Natural killer cell treated with Interleukin-12 subunit alpha and Interleukin-12 subunit beta and Interleukin-15 and Interleukin-18, amount 100 ng/mL, for 72 hours (primary cell): ENCODE results near the gene RNU1-4. TPM values are rescaled to one million over a fixed set of nuclear protein-coding genes. Genes with fewer than 3 reads are reported as not detected.
"Not testable (repeated sequence)": the region's sequence is repeated elsewhere in the genome, so short reads cannot be mapped to it uniquely, and the experiment has no call there.

Source experiments
- ATAC-seq, 2 donors: fragments of 150-1000 bp; cut with Tn5 transposase in 1 of 2; sonication (Bioruptor Pico), chemical (Tn5 transposase) in 1 of 2; 2 replicates each; pipeline ENCODE4 v1.10.0; 2021
- DNase-seq: peaks from one replicate; pipeline ENCODE4 v3.0.0; 2022; ENCODE audit warnings: low spot score
- H3K27ac Mint-ChIP-seq, 2 donors: 1 replicate in 1 of 2; 2 replicates in 1 of 2; pipeline ENCODE4 v1.8.0; 2022; ENCODE audit warnings: mixed read lengths in 2 of 2, mild to moderate bottlenecking in 1 of 2, moderate library complexity in 1 of 2
- H3K27me3 Mint-ChIP-seq, 2 donors: 1 replicate in 1 of 2; 2 replicates in 1 of 2; pipeline ENCODE4 v1.8.0; 2022; ENCODE audit warnings: mixed read lengths in 2 of 2
- H3K36me3 Mint-ChIP-seq: one replicate; pipeline ENCODE4 v1.8.0; 2022; ENCODE audit warnings: mixed read lengths
- H3K4me1 Mint-ChIP-seq, 2 donors: 1 replicate in 1 of 2; 2 replicates in 1 of 2; pipeline ENCODE4 v1.8.0; 2022; ENCODE audit warnings: low read depth in 2 of 2, mixed read lengths in 2 of 2, mild to moderate bottlenecking in 1 of 2
- H3K4me3 Mint-ChIP-seq: one replicate; pipeline ENCODE4 v1.8.0; 2022; ENCODE audit warnings: mixed read lengths
- H3K9me3 Mint-ChIP-seq: 2 replicates; pipeline ENCODE4 v1.8.0; 2022; ENCODE audit warnings: mixed read lengths
- total RNA-seq, 2 donors: library from RNA; stranded (reverse); gene quantifications; one replicate each; pipeline ENCODE4 v1.2.3, GENCODE V29; 2022

The RNU1-4 gene
- total RNA-seq, 2 donors from 2014 or later = 1,591 to 3,879 TPM

- H3K27me3 Mint-ChIP-seq, H3K9me3 Mint-ChIP-seq, DNase-seq, H3K4me3 Mint-ChIP-seq, H3K4me1 Mint-ChIP-seq, H3K27ac Mint-ChIP-seq, H3K36me3 Mint-ChIP-seq: not testable (repeated sequence)
- ATAC-seq = peak; percentile 56 to 58
Measured at GRCh38 chr1:16703141-16703540, 37.2 kb upstream of the RNU1-4 start.

- not testable (repeated sequence) for H3K4me3 Mint-ChIP-seq, H3K4me1 Mint-ChIP-seq, ATAC-seq, DNase-seq, H3K27me3 Mint-ChIP-seq, H3K9me3 Mint-ChIP-seq, H3K27ac Mint-ChIP-seq, H3K36me3 Mint-ChIP-seq
Measured at GRCh38 chr1:16703602-16704001, 36.7 kb upstream of the RNU1-4 start.

- not testable (repeated sequence) for H3K4me3 Mint-ChIP-seq, H3K4me1 Mint-ChIP-seq, H3K9me3 Mint-ChIP-seq, H3K27ac Mint-ChIP-seq, H3K27me3 Mint-ChIP-seq, DNase-seq, ATAC-seq, H3K36me3 Mint-ChIP-seq
Measured at GRCh38 chr1:16704076-16704475, 36.2 kb upstream of the RNU1-4 start.

GRCh38 chr1:16704502-16705100, 35.7 kb upstream of the RNU1-4 start:
- H3K36me3 Mint-ChIP-seq, ATAC-seq, H3K4me3 Mint-ChIP-seq, H3K4me1 Mint-ChIP-seq, H3K27ac Mint-ChIP-seq, DNase-seq, H3K9me3 Mint-ChIP-seq, H3K27me3 Mint-ChIP-seq: not testable (repeated sequence)

GRCh38 chr1:16706302-16706701, 34.0 kb upstream of the RNU1-4 start:
- DNase-seq, H3K4me1 Mint-ChIP-seq, H3K27me3 Mint-ChIP-seq: not testable (repeated sequence)

GRCh38 chr1:16707130-16708093, 32.9 kb upstream of the RNU1-4 start:
- not testable (repeated sequence) for H3K4me3 Mint-ChIP-seq, H3K9me3 Mint-ChIP-seq, H3K36me3 Mint-ChIP-seq, H3K4me1 Mint-ChIP-seq, DNase-seq, H3K27ac Mint-ChIP-seq, H3K27me3 Mint-ChIP-seq
- peak; percentile 41 to 60 for ATAC-seq

More at GRCh38 chr1:16706302-16706701, 34.0 kb upstream of the RNU1-4 start:
- H3K9me3 Mint-ChIP-seq, H3K4me3 Mint-ChIP-seq, H3K36me3 Mint-ChIP-seq, ATAC-seq, H3K27ac Mint-ChIP-seq: not testable (repeated sequence)

- ATAC-seq = not testable (repeated sequence)
Measured at GRCh38 chr1:16708704-16709103, 31.6 kb upstream of the RNU1-4 start.

GRCh38 chr1:16709659-16710087, 30.6 kb upstream of the RNU1-4 start:
- H3K36me3 Mint-ChIP-seq, H3K27ac Mint-ChIP-seq, H3K27me3 Mint-ChIP-seq: not testable (repeated sequence)

More at GRCh38 chr1:16708704-16709103, 31.6 kb upstream of the RNU1-4 start:
- H3K9me3 Mint-ChIP-seq, H3K36me3 Mint-ChIP-seq, H3K4me1 Mint-ChIP-seq, H3K27ac Mint-ChIP-seq, H3K27me3 Mint-ChIP-seq, H3K4me3 Mint-ChIP-seq, DNase-seq: not testable (repeated sequence)

GRCh38 chr1:16710618-16711017, 29.7 kb upstream of the RNU1-4 start:
- not testable (repeated sequence) for H3K9me3 Mint-ChIP-seq

More at GRCh38 chr1:16709659-16710087, 30.6 kb upstream of the RNU1-4 start:
- H3K4me3 Mint-ChIP-seq, H3K4me1 Mint-ChIP-seq, DNase-seq, H3K9me3 Mint-ChIP-seq: not testable (repeated sequence)
- peak; percentile 78 to 80 for ATAC-seq

GRCh38 chr1:16712131-16712530, 28.2 kb upstream of the RNU1-4 start:
- ATAC-seq, H3K36me3 Mint-ChIP-seq, H3K27me3 Mint-ChIP-seq, DNase-seq, H3K9me3 Mint-ChIP-seq, H3K4me1 Mint-ChIP-seq, H3K27ac Mint-ChIP-seq, H3K4me3 Mint-ChIP-seq: not testable (repeated sequence)

More at GRCh38 chr1:16710618-16711017, 29.7 kb upstream of the RNU1-4 start:
- ATAC-seq, H3K4me1 Mint-ChIP-seq, H3K36me3 Mint-ChIP-seq, H3K27ac Mint-ChIP-seq, H3K4me3 Mint-ChIP-seq, DNase-seq, H3K27me3 Mint-ChIP-seq: not testable (repeated sequence)

GRCh38 chr1:16712582-16712981, 27.7 kb upstream of the RNU1-4 start:
- not testable (repeated sequence) for H3K27ac Mint-ChIP-seq, H3K36me3 Mint-ChIP-seq, ATAC-seq, H3K4me1 Mint-ChIP-seq, H3K4me3 Mint-ChIP-seq, DNase-seq, H3K9me3 Mint-ChIP-seq
- peaks cover 5 to 14% of the 10 kb centered on the region in 2 donors for H3K27me3 Mint-ChIP-seq

GRCh38 chr1:16712984-16713383, 27.3 kb upstream of the RNU1-4 start:
- not testable (repeated sequence) for H3K9me3 Mint-ChIP-seq, H3K4me1 Mint-ChIP-seq, H3K27ac Mint-ChIP-seq, H3K36me3 Mint-ChIP-seq, H3K4me3 Mint-ChIP-seq, DNase-seq, ATAC-seq
- peaks cover 8 to 18% of the 10 kb centered on the region in 2 donors for H3K27me3 Mint-ChIP-seq

- H3K27me3 Mint-ChIP-seq = peaks cover 8 to 18% of the 10 kb centered on the region in 2 donors
- H3K27ac Mint-ChIP-seq, H3K4me3 Mint-ChIP-seq, H3K36me3 Mint-ChIP-seq, H3K4me1 Mint-ChIP-seq, ATAC-seq, DNase-seq, H3K9me3 Mint-ChIP-seq: not testable (repeated sequence)
Measured at GRCh38 chr1:16713480-16713879, 26.8 kb upstream of the RNU1-4 start.

- DNase-seq (no peak), ATAC-seq (peak in 1 of 2 donors; percentile 28)
- no peaks in the 10 kb centered on the region for H3K9me3 Mint-ChIP-seq
- no peak overlapping the region for H3K4me3 Mint-ChIP-seq
- no peak overlapping the region for H3K27ac Mint-ChIP-seq
- H3K4me1 Mint-ChIP-seq = no peaks in the 10 kb centered on the region
- H3K36me3 Mint-ChIP-seq = no peaks in the 10 kb centered on the region
- H3K27me3 Mint-ChIP-seq = peaks cover 16 to 33% of the 10 kb centered on the region in 2 donors
Measured at GRCh38 chr1:16716691-16717335, 23.5 kb upstream of the RNU1-4 start.
